GM18520 (cell line): ENCODE results near the gene POPDC2.
"Not testable (repeated sequence)": the region's sequence is repeated elsewhere in the genome, so short reads cannot be mapped to it uniquely, and the experiment has no call there.

ENCODE experiments used
- ATAC-seq: cut with Tn5 transposase; IDR thresholded peaks from one replicate; pipeline ENCODE4 v1.9.1; 2021; ENCODE audit not compliant: unreplicated experiment

The POPDC2 gene

GRCh38 chr3:119660474-119661440 is at the start of gene POPDC2:
Gene POPDC2 (minus strand): TSS chr3:119660589. CDS start chr3:119660423, 166 bp downstream.
- ATAC-seq: no peak

- ATAC-seq: no peak
Measured at GRCh38 chr3:119703820-119704531, 43.6 kb upstream of the POPDC2 start.

- peak; percentile 74 for ATAC-seq
Measured at GRCh38 chr3:119702530-119703527, 42.4 kb upstream of the POPDC2 start, which contains the start of gene CFAP91. Gene CFAP91 (plus strand): TSS chr3:119703022. CDS start chr3:119703099, 77 bp downstream.

GRCh38 chr3:119700920-119701734 is 40.7 kb upstream of the POPDC2 start:
- no peak for ATAC-seq

- ATAC-seq: no peak
Measured at GRCh38 chr3:119700269-119700919, 40.0 kb upstream of the POPDC2 start.

GRCh38 chr3:119697394-119697793 is 37.0 kb upstream of the POPDC2 start:
- ATAC-seq: peak; percentile 51

- ATAC-seq: no peak
Measured at GRCh38 chr3:119695480-119695879, 35.1 kb upstream of the POPDC2 start.

- no peak for ATAC-seq
Measured at GRCh38 chr3:119690043-119690656, 29.8 kb upstream of the POPDC2 start.

GRCh38 chr3:119683421-119683820 is 23.0 kb upstream of the POPDC2 start:
- ATAC-seq: no peak

GRCh38 chr3:119681279-119681678 is 20.9 kb upstream of the POPDC2 start:
- ATAC-seq: peak; percentile 20

- no peak for ATAC-seq
Measured at GRCh38 chr3:119679874-119680273, 19.5 kb upstream of the POPDC2 start.

GRCh38 chr3:119678209-119678608 is 17.8 kb upstream of the POPDC2 start:
- not testable (repeated sequence) for ATAC-seq

GRCh38 chr3:119677641-119677934 is 17.2 kb upstream of the POPDC2 start:
- ATAC-seq: no peak

- peak; percentile 87 for ATAC-seq
Measured at GRCh38 chr3:119676771-119677640, 16.6 kb upstream of the POPDC2 start, which contains the start of gene COX17. Gene COX17 (minus strand): TSS chr3:119677406. CDS start chr3:119677310, 96 bp downstream.

GRCh38 chr3:119676020-119676419 is 15.6 kb upstream of the POPDC2 start:
- ATAC-seq: no peak

GRCh38 chr3:119675188-119675874 is 14.9 kb upstream of the POPDC2 start:
- no peak for ATAC-seq

- no peak for ATAC-seq
Measured at GRCh38 chr3:119673875-119674274, 13.5 kb upstream of the POPDC2 start.
